G401.6 (cell line): Measurements from ENCODE around the gene IFT57.

Experiments used
- FAIRE-seq: peaks from 2 replicates; lab custom pipeline; 2012; peaks lifted over from hg19 to GRCh38; lab: Jason Lieb, UNC

The IFT57 gene

DNA sequence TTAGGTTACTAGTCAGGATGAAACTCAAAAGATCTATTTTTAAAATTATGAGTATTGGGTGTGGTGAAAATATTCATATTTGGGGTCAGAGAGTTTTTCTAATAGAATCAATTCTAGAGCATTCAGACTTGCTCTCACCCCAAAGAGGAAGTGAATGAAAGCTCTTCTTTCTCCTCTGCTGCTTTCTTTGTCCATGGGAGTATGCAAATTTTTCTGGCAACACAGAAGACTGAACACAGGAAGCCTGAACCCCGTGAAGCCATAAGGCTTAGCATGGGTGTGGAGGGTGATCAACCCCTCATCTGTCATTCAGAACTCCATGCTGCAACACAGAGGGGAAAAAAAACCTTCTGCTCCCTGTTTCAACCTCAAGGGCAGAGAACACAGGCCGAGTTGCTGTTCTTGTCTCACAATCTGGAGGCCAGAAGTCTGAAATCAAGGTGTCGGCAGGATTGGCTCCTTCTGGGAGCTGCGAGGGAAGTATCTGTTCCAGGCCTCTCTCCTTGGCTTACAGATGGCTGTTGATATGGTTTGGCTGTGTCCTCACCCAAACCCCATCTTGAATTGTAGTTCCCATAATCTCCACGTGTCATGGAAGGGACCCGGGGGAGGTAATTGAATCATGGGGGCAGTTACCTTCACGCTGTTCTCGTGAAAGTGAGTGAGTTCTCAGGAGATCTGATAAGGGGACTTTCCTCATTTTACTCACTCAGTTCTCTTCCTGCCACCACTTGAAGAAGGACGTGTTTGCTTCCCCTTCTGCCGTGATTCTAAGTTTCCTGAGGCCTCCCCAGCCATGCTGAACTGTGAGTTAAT, 97.7 kb downstream of the IFT57 start:
- FAIRE-seq: no peak

- no peak for FAIRE-seq
Observed at GRCh38 chr3:108123326-108123725, 98.9 kb downstream of the IFT57 start.

DNA sequence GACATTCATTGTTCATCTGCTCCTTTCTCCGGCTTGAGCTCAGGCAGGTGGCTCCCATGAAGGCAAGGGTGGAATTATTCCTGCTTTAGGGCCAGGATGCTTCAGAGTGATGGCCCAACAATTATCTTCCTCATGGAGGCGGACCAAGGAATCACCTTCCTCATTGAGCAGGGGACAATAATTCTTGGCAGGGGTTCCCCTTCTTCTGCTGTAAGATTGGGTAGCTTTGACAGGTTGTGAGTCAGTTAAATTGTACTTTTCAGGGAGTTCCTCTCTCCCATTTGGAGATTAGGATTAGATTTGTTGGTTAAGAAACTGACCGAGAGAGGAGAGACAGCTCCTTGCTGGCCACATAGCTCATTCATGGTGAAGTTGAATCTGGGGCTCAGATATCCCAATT, 99.9 kb downstream of the IFT57 start:
- no peak for FAIRE-seq

DNA sequence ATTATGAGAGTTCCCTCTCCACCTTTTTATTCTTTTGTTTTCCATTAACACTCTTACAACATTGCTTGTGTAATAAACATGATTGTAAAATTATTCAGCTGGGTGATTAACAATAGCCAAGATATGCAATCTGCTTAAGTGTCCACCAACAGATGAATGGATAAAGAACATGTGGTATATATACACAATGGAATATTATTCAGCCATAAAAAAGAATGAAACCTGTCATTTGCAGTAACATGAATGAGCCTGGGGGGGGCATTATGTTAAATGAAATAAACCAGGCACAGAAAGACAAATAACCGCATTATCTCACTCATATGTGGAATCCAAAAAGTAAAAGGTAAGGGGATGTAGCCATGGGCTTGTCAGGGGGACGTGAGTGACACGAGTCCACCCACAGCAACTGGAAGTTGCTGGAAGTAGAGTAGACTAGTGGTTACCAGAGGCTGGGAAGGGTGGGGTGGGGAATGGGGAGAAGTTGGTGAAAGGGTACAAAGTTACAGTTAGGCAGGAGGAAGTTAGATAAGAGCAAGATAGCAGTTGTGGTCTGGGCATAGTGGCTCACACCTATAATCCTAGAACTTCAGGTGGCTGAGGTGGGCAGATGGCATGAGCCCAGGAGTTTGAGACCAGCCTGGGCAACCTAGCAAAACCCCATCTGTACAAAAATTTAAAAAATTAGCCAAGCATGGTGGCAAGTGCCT, 102.7 kb downstream of the IFT57 start:
- FAIRE-seq: no peak

- no peak for FAIRE-seq
Observed at GRCh38 chr3:108118038-108118768, 104.0 kb downstream of the IFT57 start.

GRCh38 chr3:108117241-108117775, 104.9 kb downstream of the IFT57 start:
- no peak for FAIRE-seq

GRCh38 chr3:108114423-108115065, 107.7 kb downstream of the IFT57 start:
- FAIRE-seq: no peak

GRCh38 chr3:108113975-108114374, 108.2 kb downstream of the IFT57 start:
- no peak for FAIRE-seq

GRCh38 chr3:108110934-108111333, 111.3 kb downstream of the IFT57 start:
- no peak for FAIRE-seq
